Activated T-cell treated with anti-CD3 and anti-CD28 coated beads, Interleukin-2, amount 50 U/mL, for 48 hours (primary cell): ENCODE results near the gene FGD6.

Experiments used
- DNase-seq, 2 experiments: peaks; one replicate each; pipeline ENCODE4 v3.0.0-alpha.2; 2020

Gene FGD6

GRCh38 chr12:95231190-95231589 is 13.9 kb upstream of the FGD6 start:
- no peak for DNase-seq

GRCh38 chr12:95230313-95230712 is 13.0 kb upstream of the FGD6 start:
- DNase-seq, result no peak

GRCh38 chr12:95229636-95230035 is 12.4 kb upstream of the FGD6 start:
- no peak for DNase-seq

- no peak for DNase-seq
Observed at GRCh38 chr12:95228617-95229016, 11.3 kb upstream of the FGD6 start.

- DNase-seq, result no peak
Observed at GRCh38 chr12:95227818-95228356, 10.6 kb upstream of the FGD6 start.

GRCh38 chr12:95225645-95226212 is 8.5 kb upstream of the FGD6 start:
- no peak for DNase-seq

GRCh38 chr12:95224202-95225170 is 7.2 kb upstream of the FGD6 start:
- DNase-seq, result no peak

- DNase-seq, result no peak
Observed at GRCh38 chr12:95220726-95221125, 3.5 kb upstream of the FGD6 start.

GRCh38 chr12:95220190-95220589 is 2.9 kb upstream of the FGD6 start:
- no peak for DNase-seq

GRCh38 chr12:95218150-95219133 is 1.2 kb upstream of the FGD6 start:
- DNase-seq, result peak; percentile 53 to 67

- no peak for DNase-seq
Observed at GRCh38 chr12:95216711-95217376, 423 bp downstream of the FGD6 start.

GRCh38 chr12:95215949-95216348 is 1.3 kb downstream of the FGD6 start:
- DNase-seq, result no peak

GRCh38 chr12:95214466-95214865 is 2.8 kb downstream of the FGD6 start:
- no peak for DNase-seq

- no peak for DNase-seq
Observed at GRCh38 chr12:95213928-95214327, 3.3 kb downstream of the FGD6 start.

- no peak for DNase-seq
Observed at GRCh38 chr12:95213119-95213518, 4.1 kb downstream of the FGD6 start.

GRCh38 chr12:95212586-95212985 is 4.7 kb downstream of the FGD6 start:
- no peak for DNase-seq

- DNase-seq, result no peak
Observed at GRCh38 chr12:95208678-95209077, 8.6 kb downstream of the FGD6 start.

- DNase-seq, result no peak
Observed at GRCh38 chr12:95207407-95207806, 9.9 kb downstream of the FGD6 start.

- DNase-seq, result no peak
Observed at GRCh38 chr12:95206916-95207315, 10.4 kb downstream of the FGD6 start.

GRCh38 chr12:95205685-95206084 is 11.6 kb downstream of the FGD6 start:
- no peak for DNase-seq

- no peak for DNase-seq
Observed at GRCh38 chr12:95205016-95205624, 12.1 kb downstream of the FGD6 start.
